Inferior parietal cortex (tissue), 1 donor: ENCODE results near the gene GRAMD2A.
A peak's percentile ranks its signal among the peaks of the same experiment; 100 is the strongest.

Experiments used
- DNase-seq: peaks from one replicate; pipeline ENCODE4 v3.0.0-alpha.2; 2016; ENCODE audit errors: extremely low spot score

Gene GRAMD2A

GRCh38 chr15:72168131-72168807 is 29.3 kb downstream of the GRAMD2A start:
- no peak for DNase-seq

GRCh38 chr15:72167445-72167844 is 30.1 kb downstream of the GRAMD2A start:
- no peak for DNase-seq

GRCh38 chr15:72166716-72167417 is 30.7 kb downstream of the GRAMD2A start:
- DNase-seq, result no peak

- peak; percentile 33 for DNase-seq
Measured at GRCh38 chr15:72163719-72164118, 33.9 kb downstream of the GRAMD2A start.

GRCh38 chr15:72162569-72162968 is 35.0 kb downstream of the GRAMD2A start:
- DNase-seq, result no peak

GRCh38 chr15:72161361-72162132 is 36.0 kb downstream of the GRAMD2A start:
- no peak for DNase-seq

- DNase-seq, result no peak
Measured at GRCh38 chr15:72160696-72161245, 36.8 kb downstream of the GRAMD2A start.

GRCh38 chr15:72156928-72157327 is 40.7 kb downstream of the GRAMD2A start:
- DNase-seq, result no peak

GRCh38 chr15:72155635-72156616 is 41.7 kb downstream of the GRAMD2A start:
- peak; percentile 96 for DNase-seq

- DNase-seq, result peak; percentile 53
Measured at GRCh38 chr15:72155003-72155621, 42.5 kb downstream of the GRAMD2A start.

GRCh38 chr15:72154316-72154715 is 43.3 kb downstream of the GRAMD2A start:
- no peak for DNase-seq

- DNase-seq, result no peak
Measured at GRCh38 chr15:72153269-72154000, 44.2 kb downstream of the GRAMD2A start.

- DNase-seq, result no peak
Measured at GRCh38 chr15:72147418-72147817, 50.2 kb downstream of the GRAMD2A start.

- no peak for DNase-seq
Measured at GRCh38 chr15:72146934-72147333, 50.7 kb downstream of the GRAMD2A start.

- no peak for DNase-seq
Measured at GRCh38 chr15:72146221-72146620, 51.4 kb downstream of the GRAMD2A start.

- DNase-seq, result no peak
Measured at GRCh38 chr15:72141171-72142084, 56.2 kb downstream of the GRAMD2A start.

- no peak for DNase-seq
Measured at GRCh38 chr15:72140088-72140487, 57.5 kb downstream of the GRAMD2A start.

GRCh38 chr15:72139667-72140066 is 57.9 kb downstream of the GRAMD2A start:
- DNase-seq, result no peak
